Measurements from ENCODE around the gene MRTFA. TPM values are rescaled to one million over a fixed set of nuclear protein-coding genes. Genes with fewer than 3 reads are reported as not detected.

MRTFA gene
- total and polyA plus RNA-seq, 8 donors, result 22.5 to 58.0 (median 26.5) TPM

- H3K27ac ChIP-seq, result no peak overlapping the region
- no peak overlapping the region for H3K4me3 ChIP-seq
- peaks cover 0 to 17% of the 10 kb centered on the region in 2 donors for H3K4me1 ChIP-seq
- H3K36me3 ChIP-seq, result no peaks in the 10 kb centered on the region
- peaks cover 0 to 31% of the 10 kb centered on the region in 2 donors for H3K27me3 ChIP-seq
- H3K9me3 ChIP-seq, result no peaks in the 10 kb centered on the region
- no peak for ATAC-seq
- TF ChIP-seq CTCF (IDR thresholded peaks at IDR 0.05), result no peak
- intact Hi-C loops (cut with DNase I), result no loop called here
- DNase-seq, result no peak
These were observed 44.3 kb upstream of the MRTFA start for GRCh38 chr22:40680819-40681183.

GRCh38 chr22:40679964-40680818, 43.7 kb upstream of the MRTFA start:
- intact Hi-C loops (cut with DNase I), result no loop called here
- Histone ChIP-seq H3K27ac (no peak overlapping the region), H3K9me3 (no peaks in the 10 kb centered on the region), H3K4me1 (peaks cover 0 to 17% of the 10 kb centered on the region in 2 donors), H3K4me3 (no peak overlapping the region), H3K36me3 (no peaks in the 10 kb centered on the region), H3K27me3 (peaks cover 0 to 31% of the 10 kb centered on the region in 2 donors)
- DNase-seq (peak in 1 of 4 donors; percentile 29), ATAC-seq (no peak)
- no peak for TF ChIP-seq CTCF (IDR thresholded peaks at IDR 0.05)

- Histone ChIP-seq H3K27me3 (peaks cover 0 to 31% of the 10 kb centered on the region in 2 donors), H3K9me3 (no peaks in the 10 kb centered on the region), H3K27ac (no peak within 1 kb of the TSS), H3K4me3 (no peak within 1 kb of the TSS), H3K36me3 (no peaks in the 10 kb centered on the region), H3K4me1 (peaks cover 0 to 17% of the 10 kb centered on the region in 2 donors)
- DNase-seq (peak in 1 of 4 donors; percentile 13), ATAC-seq (no peak)
- no peak for TF ChIP-seq CTCF (IDR thresholded peaks at IDR 0.05)
- intact Hi-C loops (cut with DNase I), result no loop called here
These were observed 42.9 kb upstream of the MRTFA start, which contains the start of gene MCHR1 for GRCh38 chr22:40679249-40679963. TSS of gene MCHR1 (plus strand) at chr22:40679484. CDS start at chr22:40679653, 169 bp downstream.

DNA sequence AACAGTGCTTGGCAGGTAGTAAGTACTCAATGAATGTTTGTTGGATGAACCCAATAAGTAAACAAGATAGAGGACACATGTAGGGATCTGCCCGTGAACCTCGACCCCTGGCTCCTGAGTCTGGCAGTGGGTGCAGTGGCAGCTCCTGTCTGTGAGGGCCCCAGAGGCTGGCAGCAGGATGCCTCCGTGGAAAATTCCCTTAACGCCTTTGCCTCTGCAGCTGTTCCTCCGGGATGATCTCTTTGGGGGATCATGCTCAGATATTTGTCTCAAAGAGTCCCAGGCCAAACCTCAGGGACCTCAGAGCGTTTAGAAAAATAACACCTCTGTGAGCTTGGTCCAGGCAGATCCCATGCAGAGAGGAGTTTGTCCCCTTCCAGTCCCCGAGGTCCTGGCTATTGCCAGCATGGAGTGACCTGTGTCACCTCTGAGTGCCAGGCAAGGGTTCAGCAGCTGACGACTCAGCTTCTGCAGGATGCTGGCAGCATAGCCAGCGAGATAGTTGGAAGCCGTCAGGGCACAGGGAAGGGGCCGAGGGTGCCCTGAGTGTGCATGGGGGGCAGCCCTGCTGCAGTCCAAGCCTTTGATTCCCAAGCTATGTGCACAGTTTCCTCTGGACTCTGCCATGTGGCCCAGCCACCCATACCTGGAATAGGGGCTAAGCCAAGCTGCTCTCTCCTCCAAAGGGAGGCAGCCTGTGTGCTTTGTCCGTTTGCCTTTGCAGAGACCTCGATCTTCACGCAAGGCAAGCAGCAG, 42.2 kb upstream of the MRTFA start:
- Histone ChIP-seq H3K36me3 (no peaks in the 10 kb centered on the region), H3K4me3 (no peak overlapping the region), H3K4me1 (peaks cover 0 to 17% of the 10 kb centered on the region in 2 donors), H3K27me3 (peaks cover 0 to 31% of the 10 kb centered on the region in 2 donors), H3K27ac (no peak overlapping the region), H3K9me3 (no peaks in the 10 kb centered on the region)
- DNase-seq (no peak), ATAC-seq (no peak)
- intact Hi-C loops (cut with DNase I), result no loop called here
- no peak for TF ChIP-seq CTCF (IDR thresholded peaks at IDR 0.05)

All from left lung (tissue), 10 donors.